IMR-90 (cell line): Measurements from ENCODE around the gene JPT2.

ENCODE experiments used
- CHD1 ChIP-seq: IDR thresholded peaks from 2 replicates; pipeline ENCODE4 v1.6.1; 2012; ENCODE audit warnings: low read depth, low read length, improper control_type of control experiment
- MAFK ChIP-seq: IDR thresholded peaks from 2 replicates; pipeline ENCODE4 v1.6.1; 2012; ENCODE audit warnings: low read depth, low read length, improper control_type of control experiment
- NFE2L2 ChIP-seq: fragments of 150-350 bp; IDR thresholded peaks from 2 replicates; pipeline ENCODE4 v1.6.1; 2016; ENCODE audit warnings: low read depth, mild to moderate bottlenecking, low read length
- POLR2A ChIP-seq: IDR thresholded peaks from 2 replicates; pipeline ENCODE4 v1.6.1; 2012; ENCODE audit warnings: mild to moderate bottlenecking, low read depth, low read length
- RCOR1 ChIP-seq: IDR thresholded peaks from 2 replicates; pipeline ENCODE4 v1.6.1; 2012; ENCODE audit warnings: mild to moderate bottlenecking, low read length, improper control_type of control experiment; ENCODE audit not compliant: insufficient replicate concordance
- RFX5 ChIP-seq: IDR thresholded peaks from 2 replicates; pipeline ENCODE4 v1.8.0; 2012; ENCODE audit warnings: low read depth, mild to moderate bottlenecking, low read length, moderate library complexity
- SMC3 ChIP-seq: fragments of 150-350 bp; IDR thresholded peaks from 2 replicates; pipeline ENCODE4 v1.6.1; 2016; ENCODE audit warnings: low read depth, mild to moderate bottlenecking, antibody characterized with exemption, low read length, moderate library complexity
- TF ChIP-seq, protein P1 (sequence below): fragments of 150-350 bp; IDR thresholded peaks from 2 replicates; pipeline ENCODE4 v1.6.1; 2016; ENCODE audit warnings: low read depth, mild to moderate bottlenecking, low read length, moderate library complexity, borderline replicate concordance
- TF ChIP-seq, protein P2 (sequence below): conservative IDR thresholded peaks from 2 replicates; pipeline ENCODE4 v1.5.1; 2012; ENCODE audit warnings: mild to moderate bottlenecking, low read depth, low read length, improper control_type of control experiment

DNA sequence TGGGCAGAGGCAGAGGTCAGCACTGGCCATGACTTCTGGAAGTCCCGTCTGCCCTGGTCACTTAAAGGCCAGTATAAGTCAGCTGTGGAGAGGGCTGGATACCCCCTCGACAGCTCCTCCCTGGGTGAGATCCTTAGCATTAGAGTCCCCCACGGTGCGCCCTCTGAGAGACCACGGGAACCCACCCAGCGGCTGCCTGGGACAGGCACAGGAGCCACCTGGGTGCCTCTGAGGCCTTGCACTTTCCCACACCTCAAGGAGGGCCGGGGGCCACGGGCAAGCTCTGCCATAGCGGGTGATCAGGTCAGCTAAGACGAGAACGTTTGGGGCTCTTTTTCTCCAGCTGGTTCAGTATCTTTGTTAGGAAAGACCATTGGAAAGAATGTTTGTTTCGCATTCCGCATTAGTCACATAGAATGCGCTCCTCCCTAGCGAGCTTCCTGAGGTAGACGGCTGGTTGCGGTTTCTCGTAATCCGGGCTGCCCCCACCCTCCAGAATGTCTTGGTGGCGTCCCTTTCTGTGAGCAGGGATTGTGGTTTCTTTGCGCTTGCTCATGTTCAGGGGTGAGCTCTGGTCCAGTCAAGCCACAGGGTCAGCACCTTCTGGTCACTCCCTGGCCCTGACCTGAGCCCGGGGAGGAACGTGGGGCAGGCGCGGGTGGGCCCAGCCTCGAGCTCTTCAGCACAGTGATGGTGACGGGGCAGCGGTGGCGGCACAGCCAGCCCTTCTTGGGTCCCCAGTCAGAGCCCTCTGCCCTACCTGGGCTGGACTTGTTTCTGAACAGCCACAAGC is 68.0 kb downstream of the JPT2 start:
- TF ChIP-seq, protein P1, sequence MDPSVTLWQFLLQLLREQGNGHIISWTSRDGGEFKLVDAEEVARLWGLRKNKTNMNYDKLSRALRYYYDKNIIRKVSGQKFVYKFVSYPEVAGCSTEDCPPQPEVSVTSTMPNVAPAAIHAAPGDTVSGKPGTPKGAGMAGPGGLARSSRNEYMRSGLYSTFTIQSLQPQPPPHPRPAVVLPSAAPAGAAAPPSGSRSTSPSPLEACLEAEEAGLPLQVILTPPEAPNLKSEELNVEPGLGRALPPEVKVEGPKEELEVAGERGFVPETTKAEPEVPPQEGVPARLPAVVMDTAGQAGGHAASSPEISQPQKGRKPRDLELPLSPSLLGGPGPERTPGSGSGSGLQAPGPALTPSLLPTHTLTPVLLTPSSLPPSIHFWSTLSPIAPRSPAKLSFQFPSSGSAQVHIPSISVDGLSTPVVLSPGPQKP, result no peak
- TF ChIP-seq, protein P2, sequence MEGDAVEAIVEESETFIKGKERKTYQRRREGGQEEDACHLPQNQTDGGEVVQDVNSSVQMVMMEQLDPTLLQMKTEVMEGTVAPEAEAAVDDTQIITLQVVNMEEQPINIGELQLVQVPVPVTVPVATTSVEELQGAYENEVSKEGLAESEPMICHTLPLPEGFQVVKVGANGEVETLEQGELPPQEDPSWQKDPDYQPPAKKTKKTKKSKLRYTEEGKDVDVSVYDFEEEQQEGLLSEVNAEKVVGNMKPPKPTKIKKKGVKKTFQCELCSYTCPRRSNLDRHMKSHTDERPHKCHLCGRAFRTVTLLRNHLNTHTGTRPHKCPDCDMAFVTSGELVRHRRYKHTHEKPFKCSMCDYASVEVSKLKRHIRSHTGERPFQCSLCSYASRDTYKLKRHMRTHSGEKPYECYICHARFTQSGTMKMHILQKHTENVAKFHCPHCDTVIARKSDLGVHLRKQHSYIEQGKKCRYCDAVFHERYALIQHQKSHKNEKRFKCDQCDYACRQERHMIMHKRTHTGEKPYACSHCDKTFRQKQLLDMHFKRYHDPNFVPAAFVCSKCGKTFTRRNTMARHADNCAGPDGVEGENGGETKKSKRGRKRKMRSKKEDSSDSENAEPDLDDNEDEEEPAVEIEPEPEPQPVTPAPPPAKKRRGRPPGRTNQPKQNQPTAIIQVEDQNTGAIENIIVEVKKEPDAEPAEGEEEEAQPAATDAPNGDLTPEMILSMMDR, result no peak
- TF ChIP-seq RFX5 (no peak), POLR2A (no peak), RCOR1 (no peak), NFE2L2 (no peak), MAFK (no peak), SMC3 (no peak), CHD1 (no peak)
